Right lobe of liver (tissue), 4 donors: ENCODE data around the gene BCAN.

Experiments
- POLR2A ChIP-seq: fragments of 450-650 bp; IDR thresholded peaks from one replicate; pipeline ENCODE4 v1.6.1; 2017; ENCODE audit warnings: antibody characterized with exemption, mild to moderate bottlenecking
- TF ChIP-seq, protein P1 (sequence below), 4 donors: fragments of 200-600 bp in 3 of 4; fragments of 450-650 bp in 1 of 4; IDR thresholded peaks; one replicate each; pipeline versions ENCODE4 v1.5.1 to v1.8.0; 2016 to 2022; ENCODE audit warnings: antibody characterized with exemption in 4 of 4, mild to moderate bottlenecking in 2 of 4
- donor health status: DM: no; HTN: no; CAD: no.
- donor health status: DM: no; HTN: no; CAD: no.
- donor health status: DM: no; HTN: yes; CAD: no.

DNA sequence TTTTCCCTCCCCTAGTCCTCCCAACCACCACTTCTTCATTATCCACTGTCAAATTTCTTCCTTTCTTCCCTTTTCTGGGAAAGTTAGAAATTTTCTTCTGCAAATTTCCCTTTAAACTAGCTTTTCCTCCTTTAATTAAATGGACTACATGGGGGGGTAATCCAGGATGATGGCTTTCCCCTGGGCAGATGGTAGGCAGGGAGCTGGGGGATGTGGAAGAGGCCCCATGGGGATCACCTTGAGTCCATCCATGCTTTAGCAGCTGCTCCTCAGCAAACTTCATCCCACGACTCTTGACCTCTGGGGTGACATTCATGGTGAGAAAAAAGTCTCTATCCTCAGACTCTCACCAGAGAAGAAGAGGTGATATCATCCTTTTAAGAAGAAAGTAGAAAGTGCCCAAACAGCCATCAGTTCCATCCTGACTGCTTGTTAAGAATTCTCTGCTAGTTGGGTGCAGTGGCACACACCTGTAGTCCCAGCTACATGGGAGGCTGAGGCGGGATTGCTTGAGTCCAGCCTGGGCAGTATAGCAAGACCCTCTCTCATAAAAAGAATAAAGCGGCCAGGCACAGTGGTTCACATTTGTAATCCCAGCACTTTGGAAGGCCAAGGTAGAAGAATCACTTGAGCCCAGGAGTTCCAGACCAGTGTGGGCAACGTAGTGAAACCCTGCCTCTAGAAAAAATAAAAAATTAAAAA, 43.0 kb upstream of the BCAN start:
- TF ChIP-seq, protein P1, sequence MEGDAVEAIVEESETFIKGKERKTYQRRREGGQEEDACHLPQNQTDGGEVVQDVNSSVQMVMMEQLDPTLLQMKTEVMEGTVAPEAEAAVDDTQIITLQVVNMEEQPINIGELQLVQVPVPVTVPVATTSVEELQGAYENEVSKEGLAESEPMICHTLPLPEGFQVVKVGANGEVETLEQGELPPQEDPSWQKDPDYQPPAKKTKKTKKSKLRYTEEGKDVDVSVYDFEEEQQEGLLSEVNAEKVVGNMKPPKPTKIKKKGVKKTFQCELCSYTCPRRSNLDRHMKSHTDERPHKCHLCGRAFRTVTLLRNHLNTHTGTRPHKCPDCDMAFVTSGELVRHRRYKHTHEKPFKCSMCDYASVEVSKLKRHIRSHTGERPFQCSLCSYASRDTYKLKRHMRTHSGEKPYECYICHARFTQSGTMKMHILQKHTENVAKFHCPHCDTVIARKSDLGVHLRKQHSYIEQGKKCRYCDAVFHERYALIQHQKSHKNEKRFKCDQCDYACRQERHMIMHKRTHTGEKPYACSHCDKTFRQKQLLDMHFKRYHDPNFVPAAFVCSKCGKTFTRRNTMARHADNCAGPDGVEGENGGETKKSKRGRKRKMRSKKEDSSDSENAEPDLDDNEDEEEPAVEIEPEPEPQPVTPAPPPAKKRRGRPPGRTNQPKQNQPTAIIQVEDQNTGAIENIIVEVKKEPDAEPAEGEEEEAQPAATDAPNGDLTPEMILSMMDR (IDR thresholded peaks at IDR 0.05) = no peak
- no peak for TF ChIP-seq POLR2A
